ENCODE measurements around the gene KRT10.

Gene KRT10

DNA sequence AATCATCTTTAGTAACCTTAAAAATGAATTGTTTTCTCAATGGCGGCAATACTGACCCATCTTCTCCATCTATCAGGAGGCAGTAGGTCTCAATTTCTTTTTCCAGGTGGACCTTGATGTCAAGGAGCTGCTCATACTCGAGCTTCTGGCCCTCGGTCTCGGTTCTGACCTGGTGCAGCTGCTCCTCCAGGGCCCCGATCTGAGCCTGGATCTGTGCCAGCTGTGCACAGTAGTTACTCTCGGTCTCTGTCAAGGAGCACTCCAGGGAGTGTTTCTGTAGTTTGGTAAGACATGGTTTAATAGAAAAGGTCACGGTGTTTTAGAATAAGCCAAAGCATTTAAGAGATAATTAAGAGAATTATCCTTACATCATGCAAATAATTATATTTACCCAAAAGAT, 45.0 kb downstream of the KRT10 start:
- Histone ChIP-seq H3K27me3 (ENCODE audit: control insufficient read depth, insufficient read depth, low read length) (no peaks in the 10 kb centered on the region), H3K36me3 (ENCODE audit: control insufficient read depth, low read depth, low read length) (no peaks in the 10 kb centered on the region), H3K4me1 (ENCODE audit: control insufficient read depth, low read depth, low read length) (no peaks in the 10 kb centered on the region), H3K4me3 (ENCODE audit: low read length) (no peak overlapping the region), H3K9ac (ENCODE audit: low read length) (no peak overlapping the region), H3K9me3 (ENCODE audit: control insufficient read depth, low read depth, low read length) (no peaks in the 10 kb centered on the region), H3K27ac (ENCODE audit: low read length) (no peak overlapping the region)

DNA sequence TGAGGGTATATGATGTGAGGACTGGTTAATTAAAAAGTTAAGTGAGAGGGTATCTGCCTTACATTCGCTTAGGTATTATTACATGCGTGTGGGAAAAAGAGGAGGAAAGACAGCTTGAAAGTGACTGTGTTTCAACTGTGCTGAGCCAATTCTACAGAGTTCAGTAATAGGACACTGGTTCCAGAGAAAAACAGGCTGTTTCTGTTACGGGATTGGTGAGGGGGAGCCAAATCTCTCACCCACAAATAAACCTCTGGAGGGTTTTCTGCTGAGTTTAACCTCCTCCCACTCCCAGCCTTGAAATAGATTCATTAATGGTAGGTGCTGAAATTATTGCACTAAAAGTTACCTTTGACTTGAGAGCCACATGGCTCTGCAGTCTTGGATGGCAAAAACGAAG, 46.5 kb downstream of the KRT10 start:
- Histone ChIP-seq H3K9me3 (ENCODE audit: control insufficient read depth, low read depth, low read length) (no peaks in the 10 kb centered on the region), H3K27ac (ENCODE audit: low read length) (no peak overlapping the region), H3K9ac (ENCODE audit: low read length) (no peak overlapping the region), H3K27me3 (ENCODE audit: control insufficient read depth, insufficient read depth, low read length) (no peaks in the 10 kb centered on the region), H3K4me3 (ENCODE audit: low read length) (no peak overlapping the region), H3K4me1 (ENCODE audit: control insufficient read depth, low read depth, low read length) (no peaks in the 10 kb centered on the region), H3K36me3 (ENCODE audit: control insufficient read depth, low read depth, low read length) (no peaks in the 10 kb centered on the region)

DNA sequence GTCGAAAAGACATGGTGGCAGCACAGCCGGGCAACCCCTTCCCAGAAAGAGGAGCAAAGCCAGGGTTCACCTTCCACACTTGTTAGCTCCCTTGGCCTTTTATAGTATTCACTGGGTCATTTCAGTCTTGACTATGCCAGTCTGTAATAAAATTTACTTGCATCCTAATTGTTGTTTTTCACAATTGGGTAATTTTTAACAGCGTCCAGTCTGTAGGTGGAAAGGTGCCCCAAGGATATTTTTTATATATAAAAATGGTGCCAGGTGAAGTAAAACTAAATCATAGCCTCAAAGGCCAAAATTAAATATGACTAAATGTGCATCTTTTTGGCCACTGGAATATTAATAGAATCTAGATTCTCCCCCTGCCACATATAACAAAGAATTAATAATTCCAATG, 50.3 kb downstream of the KRT10 start, which contains the start of gene KRT26:
Gene KRT26, minus strand, starts transcription at position 101 of the 400 bp plus-strand sequence. Its CDS starts 88 bp downstream, at position 13.
- Histone ChIP-seq H3K9me3 (ENCODE audit: control insufficient read depth, low read depth, low read length) (no peaks in the 10 kb centered on the region), H3K36me3 (ENCODE audit: control insufficient read depth, low read depth, low read length) (no peaks in the 10 kb centered on the region), H3K27me3 (ENCODE audit: control insufficient read depth, insufficient read depth, low read length) (no peaks in the 10 kb centered on the region), H3K4me1 (ENCODE audit: control insufficient read depth, low read depth, low read length) (no peaks in the 10 kb centered on the region), H3K4me3 (ENCODE audit: low read length) (no peak within 1 kb of the TSS), H3K27ac (ENCODE audit: low read length) (no peak within 1 kb of the TSS), H3K9ac (ENCODE audit: low read length) (no peak within 1 kb of the TSS)
